Activated CD4-positive, CD25-positive, alpha-beta regulatory T cell treated with anti-CD3 and anti-CD28 coated beads, Interleukin-2, amount 50 U/mL, for 72 hours (primary cell): ENCODE results near the gene RNPS1.
A peak's percentile ranks its signal among the peaks of the same experiment; 100 is the strongest.
"Not testable (repeated sequence)": the region's sequence is repeated elsewhere in the genome, so short reads cannot be mapped to it uniquely, and the experiment has no call there.

ENCODE experiments used
- DNase-seq: peaks from one replicate; pipeline ENCODE4 v3.0.0; 2021

Gene RNPS1

GRCh38 chr16:2253293-2253692, 14.6 kb downstream of the RNPS1 start:
- DNase-seq, result no peak

- no peak for DNase-seq
These were observed 15.1 kb downstream of the RNPS1 start for GRCh38 chr16:2252806-2253148.

- DNase-seq, result peak; percentile 89
These were observed 16.4 kb downstream of the RNPS1 start, which contains the start of gene ECI1 for GRCh38 chr16:2251296-2252111. TSS of gene ECI1 (minus strand) at chr16:2251587. CDS start at chr16:2251566, 21 bp downstream.

GRCh38 chr16:2250652-2251295, 17.2 kb downstream of the RNPS1 start:
- peak; percentile 64 for DNase-seq

DNA sequence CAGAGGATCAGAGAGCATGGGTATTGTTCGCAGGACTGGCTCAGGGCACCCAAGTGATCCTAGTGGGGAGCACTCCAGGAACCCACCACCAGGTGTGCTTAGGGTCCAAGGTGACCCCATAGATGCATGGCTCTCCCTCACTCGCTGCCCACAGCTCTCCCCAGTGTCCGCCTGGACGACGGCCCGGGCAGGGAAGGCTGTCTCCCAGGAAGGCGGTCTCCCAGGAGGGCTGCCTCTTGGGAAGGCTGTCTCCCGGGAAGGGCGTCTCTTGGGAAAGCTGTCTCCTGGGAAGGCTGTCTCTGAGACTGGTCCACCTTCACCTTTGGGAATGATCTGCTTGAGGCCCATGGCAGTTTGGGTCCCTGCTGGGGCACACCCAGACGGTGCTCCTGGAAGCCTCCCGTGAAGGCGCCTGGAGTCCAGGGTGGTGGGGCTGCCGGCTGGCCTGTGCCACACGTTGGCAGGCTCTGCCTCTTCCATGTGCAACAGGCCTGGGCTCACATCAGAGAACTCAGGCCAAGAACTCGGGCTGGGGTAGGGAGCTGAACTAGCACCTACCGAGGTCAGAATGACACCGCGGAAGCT, 21.5 kb downstream of the RNPS1 start:
- no peak for DNase-seq

GRCh38 chr16:2244926-2245795, 22.8 kb downstream of the RNPS1 start:
- no peak for DNase-seq

GRCh38 chr16:2244301-2244700, 23.6 kb downstream of the RNPS1 start:
- no peak for DNase-seq

DNA sequence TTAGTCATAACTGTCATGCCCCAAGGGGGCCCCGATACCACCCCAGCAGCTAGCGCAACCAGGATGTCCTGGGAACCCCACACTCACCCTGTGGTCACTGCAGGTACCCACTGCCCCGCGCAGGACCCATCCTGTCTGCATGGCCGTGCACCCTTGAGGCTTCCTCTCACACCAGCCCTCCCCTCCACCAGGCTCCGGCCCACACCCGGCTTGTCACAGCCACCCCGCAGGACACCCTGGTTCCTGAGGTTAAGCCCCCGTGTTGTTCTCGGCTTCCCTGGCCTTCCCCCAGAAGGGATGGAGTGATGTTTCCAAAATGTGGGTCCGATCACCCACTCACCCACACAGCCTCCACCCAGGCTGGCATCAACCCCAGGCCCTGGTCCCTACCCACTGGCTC, 24.1 kb downstream of the RNPS1 start:
- DNase-seq, result no peak

DNA sequence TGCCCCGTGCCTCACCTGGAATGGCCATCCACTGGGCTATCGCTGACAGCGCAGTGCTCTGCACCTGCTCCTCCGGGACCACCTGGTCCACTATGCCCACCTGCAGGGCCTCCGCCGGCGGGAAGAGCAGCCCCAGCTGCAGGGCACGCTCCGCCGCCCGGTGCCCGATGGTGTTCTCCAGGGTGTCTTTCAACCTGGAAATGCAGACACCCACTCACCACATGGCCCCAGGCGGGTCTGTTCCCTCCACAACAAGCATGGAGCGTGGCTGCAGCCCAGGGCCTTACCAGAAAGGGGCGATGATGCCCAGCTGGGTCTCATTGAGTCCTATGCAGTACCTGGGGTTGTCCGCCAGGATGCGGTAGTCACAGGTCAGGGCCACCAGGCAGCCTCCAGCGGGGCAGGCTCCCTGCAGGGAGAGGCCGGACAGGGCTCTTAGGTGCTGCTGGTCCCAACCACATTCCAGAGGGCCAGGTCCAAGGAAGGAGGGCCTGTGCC, 24.8 kb downstream of the RNPS1 start:
- DNase-seq, result no peak

DNA sequence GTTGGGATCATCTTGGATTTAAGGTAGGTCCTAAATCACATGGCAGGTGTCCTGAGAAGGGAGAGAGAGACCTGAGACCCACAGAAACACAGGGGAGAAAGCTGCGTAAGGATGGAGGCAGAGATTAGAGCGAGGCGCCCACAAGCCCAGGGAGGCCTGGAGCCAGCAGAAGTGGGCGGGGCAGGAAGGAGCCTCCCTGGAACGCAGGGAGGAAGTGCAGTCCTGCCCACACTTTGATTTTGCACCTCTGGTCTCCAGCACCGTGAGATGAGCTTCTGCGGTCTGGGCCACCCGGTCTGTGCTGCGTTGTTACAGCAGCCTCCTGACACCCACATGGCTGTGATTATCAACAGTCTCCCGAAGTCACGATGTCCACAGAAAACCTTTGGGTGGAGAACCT, 25.3 kb downstream of the RNPS1 start:
- no peak for DNase-seq

- not testable (repeated sequence) for DNase-seq
These were observed 27.6 kb downstream of the RNPS1 start for GRCh38 chr16:2240331-2240730.

GRCh38 chr16:2238838-2239675, 28.9 kb downstream of the RNPS1 start:
- no peak for DNase-seq

- DNase-seq, result no peak
These were observed 29.6 kb downstream of the RNPS1 start for GRCh38 chr16:2238150-2238837.

DNA sequence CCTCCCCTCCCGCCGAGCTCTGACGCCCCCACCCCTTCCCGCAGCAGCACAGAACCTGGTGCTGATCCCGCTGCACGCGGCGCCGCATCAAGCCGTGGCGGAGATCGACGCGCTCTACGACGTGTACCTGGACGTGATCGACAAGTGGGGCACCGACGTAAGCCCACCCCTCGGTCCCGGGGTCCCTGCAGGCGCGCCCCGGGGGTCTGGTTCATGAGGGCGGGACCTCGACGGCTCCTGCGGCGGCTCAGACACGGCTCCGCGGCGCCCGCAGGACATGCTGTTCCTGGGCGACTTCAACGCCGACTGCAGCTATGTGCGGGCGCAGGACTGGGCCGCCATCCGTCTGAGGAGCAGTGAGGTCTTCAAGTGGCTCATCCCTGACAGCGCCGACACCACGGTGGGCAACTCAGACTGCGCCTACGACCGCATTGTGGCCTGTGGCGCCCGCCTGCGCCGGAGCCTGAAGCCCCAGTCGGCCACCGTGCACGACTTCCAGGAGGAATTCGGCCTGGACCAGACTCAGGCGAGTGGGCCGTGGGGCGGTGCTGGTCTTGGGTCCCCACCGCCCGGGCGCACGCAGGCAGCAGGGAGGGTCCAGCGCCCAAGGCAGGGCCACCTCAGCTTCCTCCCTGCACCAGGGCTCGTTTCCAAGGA, 30.3 kb downstream of the RNPS1 start:
- DNase-seq, result no peak

- DNase-seq, result no peak
These were observed 30.8 kb downstream of the RNPS1 start for GRCh38 chr16:2237102-2237482.

GRCh38 chr16:2236337-2237101, 31.4 kb downstream of the RNPS1 start, which contains the start of gene DNASE1L2:
TSS of gene DNASE1L2 (plus strand) at chr16:2236444. CDS start at chr16:2236817, 373 bp downstream.
- no peak for DNase-seq

- no peak for DNase-seq
These were observed 32.1 kb downstream of the RNPS1 start for GRCh38 chr16:2235695-2236336.

GRCh38 chr16:2235234-2235651, 32.7 kb downstream of the RNPS1 start:
- no peak for DNase-seq

GRCh38 chr16:2234813-2235170, 33.1 kb downstream of the RNPS1 start:
- no peak for DNase-seq
